Stimulated activated CD4-positive, alpha-beta T cell treated with anti-CD3 and anti-CD28 coated beads, Interleukin-1b, Interleukin-23, amount 100 ng/mL, for 48 hours (primary cell): ENCODE measurements around the gene TMEM150C.

Experiments used
- DNase-seq: peaks from one replicate; pipeline ENCODE4 v3.0.0-alpha.2; 2020

Gene TMEM150C

DNA sequence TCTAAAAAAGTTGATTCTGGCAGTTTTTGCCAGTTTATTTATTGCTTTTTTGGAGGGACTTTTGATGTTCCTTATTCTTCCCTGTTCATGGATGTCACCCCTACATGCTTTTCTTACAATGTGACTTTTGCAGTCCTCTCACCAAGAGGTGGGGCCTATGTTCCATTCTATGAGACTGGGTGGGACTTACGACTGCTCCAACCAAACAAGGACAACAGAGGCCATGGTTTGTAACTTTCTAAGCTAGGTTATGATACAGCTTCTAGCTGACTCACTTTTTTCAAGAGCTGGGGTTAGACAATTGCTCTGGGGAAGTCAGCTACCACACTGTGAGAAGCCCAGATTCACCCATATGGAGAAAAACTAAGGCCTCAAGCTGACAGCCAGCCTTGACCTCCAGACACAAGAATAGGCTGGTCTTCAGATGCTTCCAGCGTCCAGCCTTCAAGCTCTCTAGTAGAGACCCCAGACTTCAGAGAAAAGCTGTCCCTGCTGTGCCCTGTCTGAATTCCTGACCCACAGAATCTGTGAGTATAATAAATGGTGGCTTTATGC, 91.9 kb downstream of the TMEM150C start:
- no peak for DNase-seq

DNA sequence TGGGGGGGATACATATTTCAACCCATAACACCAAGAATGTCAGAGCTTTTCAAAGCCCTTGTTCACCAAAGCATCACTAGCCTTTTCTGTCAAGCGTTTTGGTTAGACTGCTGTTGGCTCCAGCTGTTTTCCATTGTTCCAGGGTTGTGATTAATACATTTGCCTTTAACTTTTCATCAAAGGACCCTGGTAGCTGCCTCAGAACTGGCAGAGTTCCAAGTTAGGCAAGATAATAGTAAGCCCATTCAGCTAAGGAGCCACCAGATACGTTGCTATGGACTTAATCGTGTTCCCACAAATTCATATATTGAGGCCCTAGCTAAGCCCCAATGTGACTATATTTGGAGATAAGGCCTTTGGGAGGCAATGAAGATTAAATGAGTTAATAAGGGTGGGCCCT, 94.3 kb downstream of the TMEM150C start:
- DNase-seq: no peak

DNA sequence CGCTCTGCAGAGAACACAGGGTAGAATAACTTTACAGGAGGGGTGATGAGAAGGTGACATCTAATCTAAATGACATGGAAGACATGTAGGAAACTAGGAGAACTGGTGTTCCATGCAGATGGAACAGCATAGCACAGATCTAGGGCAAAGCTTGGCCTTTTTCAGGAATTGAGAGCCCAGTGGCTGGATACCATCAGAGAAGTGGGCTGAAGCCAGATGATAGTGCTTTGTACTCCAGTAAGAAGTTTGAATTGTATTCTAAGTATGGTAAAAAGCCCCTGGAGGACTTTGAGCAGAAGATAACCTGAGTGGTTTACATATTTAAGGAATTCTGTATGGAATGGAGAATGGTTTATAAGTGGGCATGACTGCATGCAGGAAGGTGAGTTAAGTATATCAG, 98.6 kb downstream of the TMEM150C start:
- no peak for DNase-seq

DNA sequence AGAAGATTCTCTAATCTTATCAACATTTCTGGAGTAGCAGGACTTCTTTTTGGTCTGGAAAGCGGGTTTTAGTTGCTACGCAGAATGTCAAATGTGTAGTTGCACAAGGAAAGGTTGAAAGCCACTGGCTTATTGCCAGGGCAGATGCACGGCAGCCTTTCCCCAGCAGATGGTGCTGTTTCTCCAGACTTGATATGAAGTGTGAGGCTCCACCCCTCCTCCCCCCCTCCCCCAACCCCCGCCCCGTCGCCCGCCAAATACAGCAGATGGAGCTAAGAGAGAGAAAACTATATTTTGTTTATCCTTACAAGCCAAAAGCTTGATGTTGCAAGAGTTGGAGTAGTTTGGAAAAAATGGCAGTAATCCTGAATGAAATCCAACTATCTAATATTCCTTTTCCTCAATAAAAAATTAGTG, 99.4 kb downstream of the TMEM150C start:
- DNase-seq: peak; percentile 85

DNA sequence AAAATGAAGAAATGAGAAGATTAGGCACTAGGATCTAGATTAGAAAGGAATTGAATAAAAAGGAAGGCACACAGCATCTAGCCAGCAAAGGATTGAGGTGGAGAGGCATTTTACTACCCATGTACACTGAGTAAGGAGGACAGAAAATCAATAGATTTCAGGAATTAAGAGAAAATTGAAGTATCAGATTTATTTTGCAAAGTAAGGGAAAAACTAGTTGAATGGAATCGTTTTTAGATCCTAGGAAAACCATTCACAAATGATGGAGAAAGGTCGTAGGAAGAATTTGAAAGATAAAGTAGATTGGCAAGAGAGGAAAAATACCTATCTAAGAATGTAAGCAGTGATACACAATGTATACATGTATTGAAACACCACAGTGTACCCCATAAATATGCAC, 100.1 kb downstream of the TMEM150C start:
- DNase-seq: no peak

DNA sequence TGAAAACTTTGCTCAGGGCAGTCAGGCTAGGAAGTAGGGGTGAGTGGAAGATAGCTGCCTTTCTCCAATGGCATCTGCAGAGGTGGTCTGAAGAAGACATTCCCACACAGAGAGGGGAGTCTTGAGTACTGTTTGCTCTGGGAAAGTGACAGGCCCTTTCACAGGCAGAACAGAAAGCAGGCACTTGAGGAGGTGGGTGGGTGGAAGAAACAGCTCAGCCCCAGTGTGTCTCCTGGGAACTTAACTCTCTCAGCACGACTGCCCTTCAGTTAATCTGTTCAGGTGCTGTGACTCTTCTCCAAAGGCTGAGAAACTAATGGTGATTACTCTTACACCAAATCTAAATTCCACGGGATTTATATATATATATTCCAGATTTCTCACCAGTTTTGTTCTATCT, 103.1 kb downstream of the TMEM150C start:
- DNase-seq: no peak

DNA sequence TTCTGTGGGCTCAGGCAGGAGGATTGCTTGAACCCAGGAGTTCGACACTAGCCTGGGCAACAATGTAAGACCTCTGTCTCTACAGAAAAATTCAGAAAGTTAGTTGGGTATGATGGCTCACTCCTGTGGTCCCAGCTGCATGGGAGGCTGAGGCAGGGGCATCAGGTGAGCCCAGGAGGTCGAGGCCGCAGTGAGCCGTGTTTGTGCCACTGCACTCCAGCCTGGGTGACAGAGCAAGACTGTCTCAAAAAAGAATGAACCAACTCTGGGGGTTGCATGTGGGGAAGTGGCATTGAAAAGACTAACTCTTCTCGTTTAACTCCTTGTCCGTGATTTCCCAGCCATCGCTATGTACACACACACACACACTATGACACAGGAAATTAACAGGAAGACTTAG, 104.5 kb downstream of the TMEM150C start:
- no peak for DNase-seq

DNA sequence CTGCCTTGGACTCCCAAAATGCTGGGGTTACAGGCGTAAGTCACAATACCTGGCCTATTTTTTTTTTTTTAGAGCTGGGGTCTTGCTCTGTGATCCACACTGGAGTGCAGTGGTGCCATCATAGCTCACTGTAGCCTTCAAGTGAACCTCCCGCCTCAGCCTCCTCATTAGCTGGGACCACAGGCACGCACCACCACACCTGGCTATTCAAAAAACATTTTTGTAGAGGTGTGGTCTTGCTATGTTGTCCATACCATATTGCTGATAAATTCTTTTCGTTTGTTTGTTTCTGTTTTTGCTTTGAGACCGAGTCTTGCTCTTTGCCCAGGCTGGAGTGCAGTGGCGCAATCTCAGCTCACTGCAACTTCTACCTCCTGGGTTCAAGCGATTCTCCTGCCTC, 109.8 kb downstream of the TMEM150C start:
- DNase-seq: no peak

DNA sequence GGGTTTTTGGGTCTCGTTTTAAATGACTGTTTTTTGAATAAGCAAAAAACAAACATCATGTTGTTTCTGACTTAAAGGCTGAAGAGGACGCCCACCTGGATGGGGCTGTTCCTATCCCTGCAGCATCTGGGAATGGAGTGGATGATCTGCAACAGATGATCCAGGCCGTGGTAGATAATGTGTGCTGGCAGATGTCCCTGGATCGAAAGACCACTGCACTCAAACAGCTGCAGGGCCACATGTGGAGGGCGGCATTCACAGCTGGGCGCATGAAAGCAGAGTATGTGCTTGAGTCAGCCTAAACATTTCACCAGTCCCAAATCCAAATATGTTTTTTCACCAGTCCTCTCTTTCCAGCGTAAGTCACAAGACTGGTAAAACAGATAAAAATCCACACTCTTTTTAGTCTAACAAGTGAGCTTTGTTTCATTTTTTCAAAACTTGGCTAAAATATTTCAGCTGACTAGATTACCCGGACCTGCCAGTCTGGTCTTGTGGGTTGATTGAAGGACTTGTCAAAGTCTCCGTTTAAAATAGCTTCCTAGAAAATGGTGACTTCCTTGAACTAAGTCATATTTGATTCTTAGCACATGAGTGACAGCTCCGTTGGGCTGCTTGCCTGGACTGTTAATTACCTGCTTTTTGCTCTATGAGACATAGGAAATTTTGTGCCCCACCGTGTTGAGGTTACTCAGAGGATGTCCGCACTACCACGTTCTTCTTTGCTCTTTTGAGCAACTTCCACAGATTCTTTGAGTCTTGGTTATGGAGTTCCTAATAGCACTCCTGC, 110.6 kb downstream of the TMEM150C start:
- no peak for DNase-seq

DNA sequence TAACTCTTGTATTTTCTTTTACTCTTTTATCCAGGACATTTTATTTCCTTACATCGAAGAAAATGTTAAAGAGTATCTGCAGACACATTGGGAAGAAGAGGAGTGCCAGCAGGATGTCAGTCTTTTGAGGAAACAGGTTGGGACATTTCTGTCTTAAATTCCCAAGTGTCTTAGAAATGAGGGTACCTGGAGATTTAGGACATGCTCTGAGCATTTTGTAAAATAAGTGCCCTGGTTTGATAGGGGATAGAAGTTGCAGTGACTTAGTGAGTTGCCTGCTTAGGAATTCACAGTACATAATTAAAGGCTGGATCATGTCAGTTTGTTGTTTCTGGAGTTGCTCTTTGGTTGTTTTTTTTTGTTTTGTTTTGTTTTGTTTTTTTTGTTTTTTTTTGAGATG, 113.9 kb downstream of the TMEM150C start:
- no peak for DNase-seq

DNA sequence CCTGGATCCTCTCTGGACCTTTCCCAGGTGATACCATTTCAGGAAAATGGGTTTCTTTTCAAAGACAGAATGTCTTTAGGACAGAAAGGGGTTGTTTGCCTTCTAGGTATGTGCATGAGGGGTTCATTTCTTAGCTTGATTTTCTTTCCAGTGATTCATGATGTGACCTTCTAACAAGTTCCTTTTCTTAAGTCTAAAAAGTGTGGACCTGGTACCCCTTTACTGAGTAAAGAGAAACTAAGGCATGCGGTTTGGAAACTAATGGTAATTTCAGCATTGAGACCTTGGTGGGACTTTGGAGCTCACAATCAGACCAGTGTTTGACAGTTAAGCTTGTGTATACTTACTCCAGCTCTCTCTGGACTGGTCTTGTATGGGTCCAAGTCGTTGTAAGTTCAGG, 122.7 kb downstream of the TMEM150C start:
- no peak for DNase-seq

DNA sequence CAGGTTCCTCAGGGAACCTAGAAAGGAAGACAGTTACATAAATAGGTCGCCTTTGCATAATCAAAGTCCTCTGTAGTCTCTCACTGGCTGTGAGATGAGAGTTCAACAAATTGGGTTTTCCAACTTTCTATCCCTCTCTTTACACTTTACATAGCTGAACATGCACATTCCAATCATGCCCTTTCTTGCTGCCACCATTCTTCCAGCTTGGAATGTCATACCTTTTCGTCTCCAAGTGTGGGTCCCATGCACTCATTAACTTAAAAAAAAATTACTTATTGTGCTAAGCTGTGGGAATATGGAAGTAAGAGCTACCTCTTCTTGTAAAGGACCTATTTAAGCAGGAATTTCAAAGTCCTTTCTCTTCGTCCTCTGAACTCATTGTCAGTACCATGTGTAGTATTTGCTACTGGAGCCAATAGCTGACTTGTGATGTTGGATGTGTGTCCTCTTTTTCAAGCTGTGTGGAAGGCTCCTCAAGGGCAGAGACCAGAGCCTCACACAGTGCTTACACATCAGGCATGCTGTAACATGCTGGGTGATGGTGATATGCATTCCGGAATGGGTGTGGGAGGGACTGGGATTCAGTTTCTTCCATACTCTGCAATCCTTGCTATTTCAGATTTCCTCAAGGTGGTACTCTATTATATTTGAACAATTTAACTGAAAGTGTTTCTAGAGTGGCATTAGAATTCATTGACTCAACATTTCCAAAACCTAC, 124.3 kb downstream of the TMEM150C start:
- DNase-seq: no peak

DNA sequence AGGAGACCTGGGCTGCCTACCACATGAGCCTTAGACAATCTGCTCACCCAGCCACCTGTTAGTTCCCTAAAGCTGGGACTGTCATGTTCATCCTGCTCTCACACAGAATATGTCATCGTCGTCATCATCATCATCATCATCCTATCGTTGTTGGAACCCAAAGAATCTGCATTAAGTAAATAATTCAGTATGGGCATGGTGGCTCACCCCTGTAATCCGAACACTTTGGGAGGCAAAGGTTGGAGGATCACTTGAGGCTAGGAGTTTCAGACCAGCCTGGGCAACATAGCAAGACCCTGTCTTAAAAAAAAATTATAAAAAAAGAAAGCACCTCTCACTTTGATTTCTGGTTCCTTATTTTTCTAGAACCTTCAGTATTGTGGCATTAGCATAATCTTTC, 125.0 kb downstream of the TMEM150C start:
- DNase-seq: no peak

DNA sequence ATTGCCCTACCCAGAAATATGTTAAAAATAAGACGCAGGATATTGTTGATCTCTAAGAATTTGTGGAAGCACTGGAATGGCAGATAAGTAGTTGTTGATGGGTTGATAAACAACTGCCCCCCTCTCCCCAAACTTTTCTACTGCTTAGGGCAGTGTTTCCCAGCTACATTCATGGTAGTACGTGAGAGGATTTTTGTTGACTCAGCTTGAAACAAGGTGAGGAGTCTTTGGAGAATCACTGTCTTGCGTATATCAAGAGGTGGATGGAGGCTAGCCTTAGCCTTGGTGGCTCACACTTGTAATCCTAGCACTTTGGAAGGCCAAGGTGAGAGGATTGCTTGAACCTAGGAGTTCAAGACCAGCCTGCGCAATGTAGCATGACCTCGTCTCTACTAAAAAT, 125.7 kb downstream of the TMEM150C start:
- no peak for DNase-seq

DNA sequence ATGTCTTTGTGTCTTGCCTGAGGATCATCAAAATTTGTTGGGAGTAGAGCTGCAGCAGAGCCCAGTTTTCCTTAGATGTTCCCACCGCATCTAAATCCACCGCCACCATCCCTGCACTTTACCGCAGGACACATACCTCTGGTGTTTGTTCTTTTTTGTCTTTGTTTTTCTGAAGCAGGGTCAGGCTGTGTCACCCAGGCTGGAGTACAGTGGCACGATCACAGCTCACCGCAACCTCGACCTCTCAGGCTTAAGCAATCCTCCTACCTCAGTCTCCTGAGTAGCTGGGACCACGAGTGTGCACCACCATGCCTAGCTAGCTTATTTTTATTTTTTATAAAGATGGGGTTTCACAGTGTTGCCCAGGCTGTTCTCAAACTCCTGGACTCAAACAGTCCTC, 126.8 kb downstream of the TMEM150C start:
- DNase-seq: no peak

DNA sequence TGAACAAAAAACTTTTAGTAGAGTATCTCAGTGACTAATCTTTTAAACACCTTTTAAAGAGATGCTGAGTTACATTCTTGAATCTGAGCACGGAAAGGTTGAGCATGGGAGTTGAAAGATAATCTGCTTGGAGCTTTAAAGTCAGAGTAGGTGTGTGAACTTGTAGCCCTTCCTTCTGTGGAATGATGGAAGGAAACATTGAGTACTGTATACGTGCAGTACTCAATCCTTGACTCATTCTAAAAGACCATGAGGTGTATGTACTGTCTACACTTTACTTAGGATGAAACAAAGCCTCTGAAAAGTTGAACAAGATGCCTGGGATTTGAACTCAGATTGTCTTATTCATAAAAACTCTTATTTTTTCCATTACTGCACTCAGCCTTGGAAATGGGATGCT, 128.0 kb downstream of the TMEM150C start:
- no peak for DNase-seq
